Natural killer cell (primary cell): Measurements from ENCODE around the gene RFTN2. TPM values are rescaled to one million over a fixed set of nuclear protein-coding genes. Genes with fewer than 3 reads are reported as not detected.

Experiments
- ATAC-seq, 3 donors: fragments of 150-1000 bp in 2 of 3; fragments of 200-7000 bp in 1 of 3; cut with Tn5 transposase; 1 replicate in 1 of 3; 2 replicates in 2 of 3; pipeline ENCODE4 v1.10.0; 2021; ENCODE audit warnings: mild to moderate bottlenecking in 2 of 3, moderate library complexity in 2 of 3
- DNase-seq, 2 donors: peaks; one replicate each; pipeline versions ENCODE4 v3.0.0 to v3.0.0-alpha.2; 2013 to 2021; ENCODE audit warnings: mixed read lengths in 1 of 2
- H3K27ac ChIP-seq: one replicate; pipeline ENCODE4 v1.5.1; 2013; ENCODE audit warnings: mild to moderate bottlenecking, low read length
- H3K27me3 ChIP-seq: one replicate; pipeline ENCODE4 v1.6.1; 2013; ENCODE audit warnings: low read length; ENCODE audit not compliant: control insufficient read depth, insufficient read depth
- H3K36me3 ChIP-seq: one replicate; pipeline ENCODE4 v1.6.1; 2013; ENCODE audit warnings: low read length; ENCODE audit not compliant: control insufficient read depth, insufficient read depth
- H3K4me1 ChIP-seq: one replicate; pipeline ENCODE4 v1.6.1; 2013; ENCODE audit warnings: low read length; ENCODE audit not compliant: control insufficient read depth, insufficient read depth
- H3K4me3 ChIP-seq: one replicate; pipeline ENCODE4 v1.5.1; 2013; ENCODE audit warnings: low read length
- H3K9me3 ChIP-seq: one replicate; pipeline ENCODE4 v1.6.1; 2013; ENCODE audit warnings: low read length; ENCODE audit not compliant: control insufficient read depth, insufficient read depth
- H3K27ac Mint-ChIP-seq, 2 donors: one replicate each; pipeline ENCODE4 v1.8.0; 2022; ENCODE audit warnings: mild to moderate bottlenecking in 2 of 2, mixed read lengths in 2 of 2, moderate library complexity in 1 of 2
- H3K27me3 Mint-ChIP-seq, 2 donors: one replicate each; pipeline ENCODE4 v1.8.0; 2022; ENCODE audit warnings: low read depth in 2 of 2, mixed read lengths in 2 of 2
- H3K36me3 Mint-ChIP-seq: one replicate; pipeline ENCODE4 v1.8.0; 2022; ENCODE audit warnings: mixed read lengths
- H3K4me1 Mint-ChIP-seq, 2 donors: one replicate each; pipeline ENCODE4 v1.8.0; 2022; ENCODE audit warnings: mixed read lengths in 2 of 2
- H3K4me3 Mint-ChIP-seq: one replicate; pipeline ENCODE4 v1.8.0; 2022; ENCODE audit warnings: mild to moderate bottlenecking, moderate library complexity, mixed read lengths
- H3K9me3 Mint-ChIP-seq, 2 donors: one replicate each; pipeline ENCODE4 v1.8.0; 2022; ENCODE audit warnings: mixed read lengths in 2 of 2
- CTCF ChIP-seq: fragments of 200-600 bp; IDR thresholded peaks from one replicate; pipeline ENCODE4 v1.8.0; 2022; ENCODE audit warnings: antibody characterized with exemption
- WGBS: methylation state at CpG from one replicate; pipeline ENCODE4 v1.1.7; 2013; ENCODE audit warnings: missing lambda C conversion rate; ENCODE audit not compliant: insufficient coverage; 5-methylcytosine and 5-hydroxymethylcytosine counted together
- intact Hi-C: fragments of 100-400 bp; cut with micrococcal nuclease; formaldehyde crosslinking; loops from one replicate; pipeline ENCODE4 v1.14.2; 2022
- total RNA-seq, 4 donors: library from RNA; stranded (reverse); fragments of 120-200 nt in 1 of 4; gene quantifications; one replicate each; pipeline versions ENCODE4 v1.2.3 to v1.2.4, GENCODE V29; 2013 to 2022

Gene RFTN2
- total RNA-seq, 3 donors from 2014 or later (not counting 1 experiment from before 2014, with no cell fraction given): not detected

GRCh38 chr2:197576631-197577030, 98.8 kb downstream of the RFTN2 start:
- Histone ChIP-seq H3K4me1 (no peaks in the 10 kb centered on the region), H3K4me3 (no peak overlapping the region), H3K27ac (no peak overlapping the region), H3K9me3 (no peaks in the 10 kb centered on the region), H3K36me3 (no peaks in the 10 kb centered on the region), H3K27me3 (no peaks in the 10 kb centered on the region)
- Mint-ChIP-seq H3K27me3 (no peaks in the 10 kb centered on the region), H3K36me3 (no peaks in the 10 kb centered on the region), H3K4me1 (no peaks in the 10 kb centered on the region), H3K9me3 (no peaks in the 10 kb centered on the region), H3K4me3 (no peak overlapping the region), H3K27ac (no peak overlapping the region)
- intact Hi-C loops: no loop called here
- ATAC-seq (no peak), DNase-seq (no peak)
- WGBS: 87% methylated on average over 2 of the region's 3 CpGs
- TF ChIP-seq CTCF: no peak

GRCh38 chr2:197575987-197576386, 99.4 kb downstream of the RFTN2 start:
- ATAC-seq: no peak
- Histone ChIP-seq H3K27ac (no peak overlapping the region), H3K4me3 (no peak overlapping the region), H3K4me1 (no peaks in the 10 kb centered on the region), H3K9me3 (no peaks in the 10 kb centered on the region), H3K36me3 (no peaks in the 10 kb centered on the region), H3K27me3 (no peaks in the 10 kb centered on the region)
- Mint-ChIP-seq H3K9me3 (no peaks in the 10 kb centered on the region), H3K36me3 (no peaks in the 10 kb centered on the region), H3K4me3 (no peak overlapping the region), H3K27me3 (no peaks in the 10 kb centered on the region), H3K27ac (no peak overlapping the region), H3K4me1 (no peaks in the 10 kb centered on the region)
- 95% methylated on average over 1 of the region's 2 CpGs for WGBS
- TF ChIP-seq CTCF: no peak
- DNase-seq: no peak
- intact Hi-C loops: no loop called here

DNA sequence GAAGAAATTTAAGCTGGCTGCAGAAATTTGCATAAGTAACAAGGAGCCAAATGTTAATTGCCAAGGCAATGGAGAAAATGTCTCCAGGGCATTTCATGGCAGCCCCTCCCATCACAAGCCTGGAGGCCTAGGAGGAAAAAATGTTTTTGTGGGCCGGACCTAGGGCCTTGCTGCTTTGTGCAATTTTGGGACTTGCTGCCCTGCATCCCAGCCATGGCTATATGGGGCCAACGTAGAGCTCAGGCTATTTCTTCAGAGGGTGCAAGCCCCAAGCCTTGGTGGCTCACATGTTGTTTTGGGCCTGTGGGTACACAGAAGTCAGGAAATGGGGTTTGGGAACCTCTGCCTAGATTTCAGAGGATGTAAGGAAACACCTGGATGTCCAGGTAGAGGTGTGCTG, 101.8 kb downstream of the RFTN2 start:
- WGBS: 97% methylated on average over 2 of the region's 2 CpGs
- intact Hi-C loops: no loop called here
- Histone ChIP-seq H3K4me1 (no peaks in the 10 kb centered on the region), H3K9me3 (no peaks in the 10 kb centered on the region), H3K4me3 (no peak overlapping the region), H3K27ac (no peak overlapping the region), H3K36me3 (no peaks in the 10 kb centered on the region), H3K27me3 (no peaks in the 10 kb centered on the region)
- Mint-ChIP-seq H3K36me3 (no peaks in the 10 kb centered on the region), H3K4me1 (no peaks in the 10 kb centered on the region), H3K27me3 (no peaks in the 10 kb centered on the region), H3K9me3 (no peaks in the 10 kb centered on the region), H3K4me3 (no peak overlapping the region), H3K27ac (no peak overlapping the region)
- ATAC-seq (no peak), DNase-seq (no peak)
- no peak for TF ChIP-seq CTCF

DNA sequence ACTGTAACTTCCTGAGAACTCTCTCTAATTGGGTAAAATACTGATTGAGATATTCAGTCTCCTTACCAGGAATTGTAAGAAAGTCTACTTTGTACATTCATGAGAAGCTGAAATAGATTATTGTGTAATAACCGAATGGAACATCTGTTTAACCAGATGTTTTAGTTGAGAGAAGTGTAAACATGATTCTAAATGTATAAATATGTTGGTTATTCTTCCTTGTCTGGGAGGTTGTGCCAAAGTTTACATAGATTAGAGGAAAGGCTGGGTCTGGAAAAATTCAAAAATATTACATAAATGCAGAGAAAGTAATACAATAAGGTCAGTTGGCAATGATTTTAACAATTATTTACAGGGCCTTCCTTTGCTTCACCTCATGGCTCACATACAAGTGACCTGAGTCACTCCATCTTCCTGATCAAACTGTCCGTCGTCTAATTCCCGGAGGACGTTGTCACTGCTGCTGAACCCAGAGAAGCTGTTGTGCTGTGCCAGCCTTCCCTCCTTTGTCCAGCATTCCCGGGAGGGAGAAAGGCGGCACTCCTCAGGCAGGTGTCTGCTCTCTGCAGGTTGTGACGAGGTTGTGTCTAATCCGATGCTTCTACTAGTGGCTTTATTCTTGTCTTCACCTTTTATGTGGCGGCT, 103.6 kb downstream of the RFTN2 start:
- TF ChIP-seq CTCF: no peak
- Histone ChIP-seq H3K4me1 (no peaks in the 10 kb centered on the region), H3K36me3 (no peaks in the 10 kb centered on the region), H3K27ac (no peak overlapping the region), H3K9me3 (no peaks in the 10 kb centered on the region), H3K27me3 (no peaks in the 10 kb centered on the region), H3K4me3 (no peak overlapping the region)
- H3K36me3 Mint-ChIP-seq: no peaks in the 10 kb centered on the region
- intact Hi-C loops: no loop called here
- H3K4me1 Mint-ChIP-seq: no peaks in the 10 kb centered on the region
- H3K4me3 Mint-ChIP-seq: no peak overlapping the region
- ATAC-seq (no peak), DNase-seq (no peak)
- H3K27ac Mint-ChIP-seq: no peak overlapping the region
- no peaks in the 10 kb centered on the region for H3K9me3 Mint-ChIP-seq
- no peaks in the 10 kb centered on the region for H3K27me3 Mint-ChIP-seq
- WGBS: 97% methylated on average over 10 of the region's 10 CpGs
